Colonic mucosa (tissue), 4 donors: ENCODE measurements around the gene ACAD8. TPM values are rescaled to one million over a fixed set of nuclear protein-coding genes. Genes with fewer than 3 reads are reported as not detected.
"Not testable (repeated sequence)": the region's sequence is repeated elsewhere in the genome, so short reads cannot be mapped to it uniquely, and the experiment has no call there.

ENCODE experiments used
- DNase-seq: peaks from one replicate; pipeline ENCODE4 v3.0.0-alpha.2; 2020
- H3K27ac ChIP-seq: fragments of 200-600 bp; one replicate; pipeline ENCODE4 v1.8.0; 2021
- H3K27me3 ChIP-seq: fragments of 200-600 bp; one replicate; pipeline ENCODE4 v1.8.0; 2021
- H3K36me3 ChIP-seq: fragments of 200-600 bp; one replicate; pipeline ENCODE4 v1.8.0; 2021
- H3K4me1 ChIP-seq: fragments of 200-600 bp; one replicate; pipeline ENCODE4 v1.8.0; 2021; ENCODE audit warnings: mild to moderate bottlenecking
- H3K4me3 ChIP-seq: fragments of 200-600 bp; one replicate; pipeline ENCODE4 v1.8.0; 2021
- H3K9ac ChIP-seq, 2 donors: one replicate each; pipeline ENCODE4 v1.7.0; 2013; ENCODE audit warnings: control low read depth in 2 of 2, low read depth in 2 of 2, low read length in 2 of 2
- H3K9me3 ChIP-seq: fragments of 200-600 bp; one replicate; pipeline ENCODE4 v1.8.0; 2021
- intact Hi-C: fragments of 100-400 bp; cut with DNase I; formaldehyde crosslinking; loops from one replicate; pipeline ENCODE4 v1.14.1; 2022
- total RNA-seq, 2 donors: library from RNA; stranded (reverse); fragmentation: NEBNext Ultra II Directional in 1 of 2; extraction: Animal tissue kit (Norgen Biotek cat#: 25700) in 1 of 2; gene quantifications; one replicate each; pipeline ENCODE4 v1.2.1, GENCODE V29; 2021
- TF ChIP-seq, protein P1 (sequence below): fragments of 200-600 bp; IDR thresholded peaks from one replicate; pipeline ENCODE4 v1.8.0; 2022; ENCODE audit warnings: antibody characterized with exemption, mild to moderate bottlenecking
- donor health status: healthy.
- donor health status: DM: no; HTN: no; CAD: no.
- donor health status: DM: no; HTN: no; CAD: no.

The ACAD8 gene
- total RNA-seq, 2 donors from 2014 or later, result 27.5 to 30.2 TPM

DNA sequence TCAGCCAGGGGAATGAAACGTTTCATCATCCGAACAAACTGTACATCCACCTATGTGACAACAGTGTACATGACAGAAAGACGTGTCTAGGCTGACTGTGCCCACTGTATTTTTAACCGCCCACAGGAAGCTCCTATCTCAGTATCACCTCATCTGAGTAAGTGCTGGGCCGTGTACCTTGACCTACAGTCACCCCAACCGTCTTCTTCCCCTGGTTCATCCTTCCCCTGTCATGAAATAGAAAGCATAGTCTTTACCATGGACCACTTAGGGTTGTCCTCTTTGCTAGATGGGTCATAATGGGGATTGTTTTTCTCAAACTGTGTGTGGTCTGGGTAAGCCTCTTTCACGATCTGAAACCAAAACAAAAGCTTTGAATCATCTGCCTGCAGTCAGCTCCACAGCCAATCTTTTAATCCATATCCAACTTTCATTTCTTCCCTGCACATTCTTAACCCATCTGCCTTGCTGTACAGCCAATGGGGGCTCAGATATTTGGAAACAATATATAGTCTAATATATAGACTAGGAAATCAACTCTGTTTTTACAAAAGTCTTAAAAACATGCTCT lies 4.4 kb upstream of the ACAD8 start:
- Histone ChIP-seq H3K4me3 (no peak overlapping the region), H3K27me3 (no peaks in the 10 kb centered on the region), H3K27ac (no peak overlapping the region), H3K9ac (no peak overlapping the region), H3K9me3 (no peaks in the 10 kb centered on the region), H3K4me1 (no peaks in the 10 kb centered on the region), H3K36me3 (peaks cover 5% of the 10 kb centered on the region)
- TF ChIP-seq, protein P1, sequence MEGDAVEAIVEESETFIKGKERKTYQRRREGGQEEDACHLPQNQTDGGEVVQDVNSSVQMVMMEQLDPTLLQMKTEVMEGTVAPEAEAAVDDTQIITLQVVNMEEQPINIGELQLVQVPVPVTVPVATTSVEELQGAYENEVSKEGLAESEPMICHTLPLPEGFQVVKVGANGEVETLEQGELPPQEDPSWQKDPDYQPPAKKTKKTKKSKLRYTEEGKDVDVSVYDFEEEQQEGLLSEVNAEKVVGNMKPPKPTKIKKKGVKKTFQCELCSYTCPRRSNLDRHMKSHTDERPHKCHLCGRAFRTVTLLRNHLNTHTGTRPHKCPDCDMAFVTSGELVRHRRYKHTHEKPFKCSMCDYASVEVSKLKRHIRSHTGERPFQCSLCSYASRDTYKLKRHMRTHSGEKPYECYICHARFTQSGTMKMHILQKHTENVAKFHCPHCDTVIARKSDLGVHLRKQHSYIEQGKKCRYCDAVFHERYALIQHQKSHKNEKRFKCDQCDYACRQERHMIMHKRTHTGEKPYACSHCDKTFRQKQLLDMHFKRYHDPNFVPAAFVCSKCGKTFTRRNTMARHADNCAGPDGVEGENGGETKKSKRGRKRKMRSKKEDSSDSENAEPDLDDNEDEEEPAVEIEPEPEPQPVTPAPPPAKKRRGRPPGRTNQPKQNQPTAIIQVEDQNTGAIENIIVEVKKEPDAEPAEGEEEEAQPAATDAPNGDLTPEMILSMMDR, result no peak
- intact Hi-C loops, result no loop called here
- no peak for DNase-seq

DNA sequence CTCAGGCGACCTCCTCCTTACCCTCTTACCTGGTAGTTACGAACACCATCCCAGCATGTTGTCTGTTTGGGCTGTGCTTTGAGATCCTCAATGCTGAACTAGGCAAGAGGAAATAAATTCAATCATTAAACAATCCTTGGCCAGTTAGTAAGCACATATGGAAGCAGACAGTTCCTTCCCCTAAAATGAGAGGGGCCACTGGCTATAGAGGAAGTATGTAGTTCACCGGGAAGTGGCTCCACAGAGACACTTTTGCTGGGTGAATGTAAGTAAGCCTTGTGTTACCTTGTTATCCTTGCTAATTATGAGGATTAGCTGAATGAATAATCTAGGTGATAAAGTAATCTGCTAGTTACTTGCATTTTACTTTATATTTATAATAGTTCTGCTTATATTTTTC lies 3.1 kb upstream of the ACAD8 start:
- H3K4me3 ChIP-seq, result no peak overlapping the region
- TF ChIP-seq, protein P1, result no peak
- peaks cover 6% of the 10 kb centered on the region for H3K4me1 ChIP-seq
- H3K27me3 ChIP-seq, result no peaks in the 10 kb centered on the region
- intact Hi-C loops, result no loop called here
- H3K9ac ChIP-seq, result no peak overlapping the region
- no peak overlapping the region for H3K27ac ChIP-seq
- DNase-seq, result no peak
- H3K36me3 ChIP-seq, result peaks cover 5% of the 10 kb centered on the region
- H3K9me3 ChIP-seq, result no peaks in the 10 kb centered on the region

DNA sequence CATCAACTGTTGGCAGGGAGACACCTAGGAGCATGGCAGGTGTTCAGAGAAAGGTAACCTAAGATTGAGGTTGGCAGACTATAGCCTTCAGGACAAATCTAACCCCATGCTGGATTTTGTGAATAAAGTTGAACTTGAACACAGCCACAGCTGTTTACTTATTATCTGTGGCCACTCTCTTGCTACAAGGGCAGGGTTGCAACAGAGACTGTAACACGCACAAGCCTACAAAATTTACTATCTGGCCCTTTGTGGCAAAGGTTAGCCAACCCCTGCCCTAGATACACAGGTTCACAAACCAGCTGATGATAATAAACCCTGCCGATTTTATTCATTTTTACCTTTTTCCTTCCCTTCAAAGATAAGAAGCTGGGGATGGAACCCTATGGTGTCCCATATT lies 2.7 kb upstream of the ACAD8 start:
- Histone ChIP-seq H3K4me3 (no peak overlapping the region), H3K36me3 (peaks cover 2% of the 10 kb centered on the region), H3K9ac (no peak overlapping the region), H3K27ac (no peak overlapping the region), H3K4me1 (peaks cover 6% of the 10 kb centered on the region), H3K27me3 (no peaks in the 10 kb centered on the region), H3K9me3 (no peaks in the 10 kb centered on the region)
- intact Hi-C loops, result no loop called here
- TF ChIP-seq, protein P1, result no peak
- DNase-seq, result no peak

DNA sequence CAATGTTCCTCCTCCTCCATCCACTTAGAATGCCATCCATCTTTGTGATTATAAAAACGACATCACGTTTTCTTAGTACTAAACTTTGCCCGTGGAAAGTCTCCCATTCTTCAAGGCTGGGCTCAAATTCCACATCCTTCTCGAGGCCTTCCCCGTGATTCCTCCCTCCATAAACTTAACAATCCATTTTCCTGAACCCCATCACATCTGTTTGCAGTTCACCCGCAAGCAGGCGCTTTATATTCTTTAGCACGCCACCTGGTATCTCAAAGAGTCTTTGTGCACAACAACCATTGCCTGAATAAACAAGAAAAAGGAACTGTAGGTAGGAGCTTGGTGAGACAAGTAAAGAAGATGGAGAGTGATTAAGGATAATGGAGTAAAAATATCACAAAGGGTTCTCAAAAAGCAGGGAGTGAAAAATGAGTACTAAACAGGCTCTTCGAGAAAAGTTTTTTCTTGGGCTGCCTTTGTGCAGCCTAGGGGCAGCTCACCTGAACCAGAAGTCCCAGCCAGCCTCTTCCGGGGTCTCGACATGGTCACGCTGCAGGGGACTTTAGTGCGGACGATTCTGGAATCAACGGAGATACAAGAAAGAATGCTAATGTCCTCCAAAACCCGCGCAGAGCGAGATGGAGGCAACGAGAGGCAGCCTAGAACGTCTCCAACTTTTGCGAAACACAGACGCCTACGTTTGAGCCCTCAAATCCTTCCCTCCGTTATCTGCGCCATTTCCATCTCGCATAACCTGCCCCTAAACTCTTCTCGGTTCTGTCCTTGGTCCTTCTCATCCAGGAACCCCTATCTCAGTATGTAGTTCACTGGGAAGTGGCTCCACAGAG lies 801 bp upstream of the ACAD8 start:
- no peaks in the 10 kb centered on the region for H3K9me3 ChIP-seq
- H3K4me3 ChIP-seq, result peak overlapping the region; percentile 90
- H3K9ac ChIP-seq, result peak overlapping the region; percentile 38 to 95
- no peaks in the 10 kb centered on the region for H3K36me3 ChIP-seq
- intact Hi-C loops, result no loop called here
- peak overlapping the region; percentile 63 for H3K27ac ChIP-seq
- DNase-seq, result peak; percentile 42
- peaks cover 6% of the 10 kb centered on the region for H3K4me1 ChIP-seq
- TF ChIP-seq, protein P1, result no peak
- no peaks in the 10 kb centered on the region for H3K27me3 ChIP-seq

DNA sequence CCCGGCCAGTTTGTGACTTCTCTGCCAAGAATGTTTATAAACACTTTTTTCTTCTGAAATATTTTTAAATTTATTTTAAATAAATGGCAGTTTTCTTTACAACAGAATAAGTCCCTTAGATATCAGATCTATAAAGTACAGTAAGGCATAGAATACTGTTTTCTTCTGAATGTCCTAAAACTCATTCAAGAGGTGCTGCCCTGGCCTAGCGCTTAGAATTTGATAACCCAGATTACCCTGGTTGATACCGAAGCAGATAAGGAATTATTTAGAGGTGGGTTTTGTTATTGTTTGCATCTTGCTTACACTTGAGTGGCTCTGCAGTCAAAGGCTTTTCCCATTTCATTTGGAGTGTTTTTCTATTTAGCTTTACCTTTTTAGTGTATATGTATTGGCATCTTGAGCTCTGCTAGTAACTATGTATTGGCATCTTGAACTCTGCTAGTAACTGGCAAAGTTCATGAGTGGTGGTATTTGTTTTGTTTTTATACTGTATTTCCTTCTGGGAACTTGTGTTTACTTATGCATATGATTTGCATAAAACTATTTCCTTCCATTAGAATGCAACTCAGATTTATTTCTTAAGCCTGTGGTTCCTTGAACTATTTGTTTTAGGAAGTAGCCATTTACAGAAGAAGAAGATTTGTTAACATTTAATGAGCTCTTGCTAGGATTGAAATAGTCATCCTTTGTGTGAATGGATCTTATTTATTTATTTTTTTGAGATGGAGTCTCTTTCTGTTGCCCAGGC lies 1.2 kb downstream of the ACAD8 start:
- Histone ChIP-seq H3K27ac (no peak overlapping the region), H3K9me3 (no peaks in the 10 kb centered on the region), H3K4me3 (peak overlapping the region; percentile 90), H3K9ac (peak overlapping the region in 1 of 2 donors; percentile 54), H3K27me3 (no peaks in the 10 kb centered on the region), H3K4me1 (peaks cover 6% of the 10 kb centered on the region), H3K36me3 (no peaks in the 10 kb centered on the region)
- intact Hi-C loops, result no loop called here
- TF ChIP-seq, protein P1, result no peak
- DNase-seq, result no peak

DNA sequence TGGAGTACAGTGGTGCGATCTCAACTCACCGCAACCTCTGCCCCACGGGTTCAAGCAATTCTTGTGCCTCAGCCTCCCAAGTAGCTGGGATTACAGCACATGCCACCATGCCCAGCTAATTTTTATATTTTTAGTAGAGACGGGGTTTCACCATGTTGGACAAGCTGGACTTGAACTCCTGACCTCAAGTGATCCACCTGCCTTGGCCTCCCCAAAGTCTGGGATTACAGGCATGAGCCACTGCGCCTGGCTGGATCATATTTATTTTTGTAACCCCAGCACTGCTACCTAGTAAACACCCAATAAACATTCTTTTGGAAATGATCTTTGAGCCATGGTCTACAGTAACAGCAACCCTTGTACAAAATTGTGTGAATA lies 1.8 kb downstream of the ACAD8 start:
- H3K36me3 ChIP-seq, DNase-seq, H3K4me3 ChIP-seq, H3K9ac ChIP-seq, H3K27me3 ChIP-seq, H3K4me1 ChIP-seq, intact Hi-C loops, H3K9me3 ChIP-seq, H3K27ac ChIP-seq: not testable (repeated sequence)
